Measurements from ENCODE around the gene ACIN1. TPM values are rescaled to one million over a fixed set of nuclear protein-coding genes. Genes with fewer than 3 reads are reported as not detected.

Gene ACIN1
- total and polyA plus RNA-seq, 2 of the 13 experiments (the other 11 are each of a cell fraction or from before 2014, with no cell fraction given): 165 to 183 TPM

GRCh38 chr14:23045419-23046357, 49.2 kb downstream of the ACIN1 start (continued):
- TF ChIP-seq, protein P1, sequence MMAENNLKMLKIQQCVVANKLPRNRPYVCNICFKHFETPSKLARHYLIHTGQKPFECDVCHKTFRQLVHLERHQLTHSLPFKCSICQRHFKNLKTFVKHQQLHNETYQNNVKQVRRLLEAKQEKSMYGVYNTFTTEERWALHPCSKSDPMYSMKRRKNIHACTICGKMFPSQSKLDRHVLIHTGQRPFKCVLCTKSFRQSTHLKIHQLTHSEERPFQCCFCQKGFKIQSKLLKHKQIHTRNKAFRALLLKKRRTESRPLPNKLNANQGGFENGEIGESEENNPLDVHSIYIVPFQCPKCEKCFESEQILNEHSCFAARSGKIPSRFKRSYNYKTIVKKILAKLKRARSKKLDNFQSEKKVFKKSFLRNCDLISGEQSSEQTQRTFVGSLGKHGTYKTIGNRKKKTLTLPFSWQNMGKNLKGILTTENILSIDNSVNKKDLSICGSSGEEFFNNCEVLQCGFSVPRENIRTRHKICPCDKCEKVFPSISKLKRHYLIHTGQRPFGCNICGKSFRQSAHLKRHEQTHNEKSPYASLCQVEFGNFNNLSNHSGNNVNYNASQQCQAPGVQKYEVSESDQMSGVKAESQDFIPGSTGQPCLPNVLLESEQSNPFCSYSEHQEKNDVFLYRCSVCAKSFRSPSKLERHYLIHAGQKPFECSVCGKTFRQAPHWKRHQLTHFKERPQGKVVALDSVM (CRISPR knock-in tag; IDR thresholded peaks at IDR 0.05): no peak
- TF ChIP-seq, protein P2, sequence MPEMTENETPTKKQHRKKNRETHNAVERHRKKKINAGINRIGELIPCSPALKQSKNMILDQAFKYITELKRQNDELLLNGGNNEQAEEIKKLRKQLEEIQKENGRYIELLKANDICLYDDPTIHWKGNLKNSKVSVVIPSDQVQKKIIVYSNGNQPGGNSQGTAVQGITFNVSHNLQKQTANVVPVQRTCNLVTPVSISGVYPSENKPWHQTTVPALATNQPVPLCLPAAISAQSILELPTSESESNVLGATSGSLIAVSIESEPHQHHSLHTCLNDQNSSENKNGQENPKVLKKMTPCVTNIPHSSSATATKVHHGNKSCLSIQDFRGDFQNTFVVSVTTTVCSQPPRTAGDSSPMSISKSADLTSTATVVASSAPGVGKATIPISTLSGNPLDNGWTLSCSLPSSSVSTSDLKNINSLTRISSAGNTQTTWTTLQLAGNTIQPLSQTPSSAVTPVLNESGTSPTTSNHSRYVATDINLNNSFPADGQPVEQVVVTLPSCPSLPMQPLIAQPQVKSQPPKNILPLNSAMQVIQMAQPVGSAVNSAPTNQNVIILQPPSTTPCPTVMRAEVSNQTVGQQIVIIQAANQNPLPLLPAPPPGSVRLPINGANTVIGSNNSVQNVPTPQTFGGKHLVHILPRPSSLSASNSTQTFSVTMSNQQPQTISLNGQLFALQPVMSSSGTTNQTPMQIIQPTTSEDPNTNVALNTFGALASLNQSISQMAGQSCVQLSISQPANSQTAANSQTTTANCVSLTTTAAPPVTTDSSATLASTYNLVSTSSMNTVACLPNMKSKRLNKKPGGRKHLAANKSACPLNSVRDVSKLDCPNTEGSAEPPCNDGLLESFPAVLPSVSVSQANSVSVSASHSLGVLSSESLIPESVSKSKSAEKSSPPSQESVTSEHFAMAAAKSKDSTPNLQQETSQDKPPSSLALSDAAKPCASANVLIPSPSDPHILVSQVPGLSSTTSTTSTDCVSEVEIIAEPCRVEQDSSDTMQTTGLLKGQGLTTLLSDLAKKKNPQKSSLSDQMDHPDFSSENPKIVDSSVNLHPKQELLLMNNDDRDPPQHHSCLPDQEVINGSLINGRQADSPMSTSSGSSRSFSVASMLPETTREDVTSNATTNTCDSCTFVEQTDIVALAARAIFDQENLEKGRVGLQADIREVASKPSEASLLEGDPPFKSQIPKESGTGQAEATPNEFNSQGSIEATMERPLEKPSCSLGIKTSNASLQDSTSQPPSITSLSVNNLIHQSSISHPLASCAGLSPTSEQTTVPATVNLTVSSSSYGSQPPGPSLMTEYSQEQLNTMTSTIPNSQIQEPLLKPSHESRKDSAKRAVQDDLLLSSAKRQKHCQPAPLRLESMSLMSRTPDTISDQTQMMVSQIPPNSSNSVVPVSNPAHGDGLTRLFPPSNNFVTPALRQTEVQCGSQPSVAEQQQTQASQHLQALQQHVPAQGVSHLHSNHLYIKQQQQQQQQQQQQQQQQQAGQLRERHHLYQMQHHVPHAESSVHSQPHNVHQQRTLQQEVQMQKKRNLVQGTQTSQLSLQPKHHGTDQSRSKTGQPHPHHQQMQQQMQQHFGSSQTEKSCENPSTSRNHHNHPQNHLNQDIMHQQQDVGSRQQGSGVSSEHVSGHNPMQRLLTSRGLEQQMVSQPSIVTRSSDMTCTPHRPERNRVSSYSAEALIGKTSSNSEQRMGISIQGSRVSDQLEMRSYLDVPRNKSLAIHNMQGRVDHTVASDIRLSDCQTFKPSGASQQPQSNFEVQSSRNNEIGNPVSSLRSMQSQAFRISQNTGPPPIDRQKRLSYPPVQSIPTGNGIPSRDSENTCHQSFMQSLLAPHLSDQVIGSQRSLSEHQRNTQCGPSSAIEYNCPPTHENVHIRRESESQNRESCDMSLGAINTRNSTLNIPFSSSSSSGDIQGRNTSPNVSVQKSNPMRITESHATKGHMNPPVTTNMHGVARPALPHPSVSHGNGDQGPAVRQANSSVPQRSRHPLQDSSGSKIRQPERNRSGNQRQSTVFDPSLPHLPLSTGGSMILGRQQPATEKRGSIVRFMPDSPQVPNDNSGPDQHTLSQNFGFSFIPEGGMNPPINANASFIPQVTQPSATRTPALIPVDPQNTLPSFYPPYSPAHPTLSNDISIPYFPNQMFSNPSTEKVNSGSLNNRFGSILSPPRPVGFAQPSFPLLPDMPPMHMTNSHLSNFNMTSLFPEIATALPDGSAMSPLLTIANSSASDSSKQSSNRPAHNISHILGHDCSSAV (CRISPR knock-in tag; IDR thresholded peaks at IDR 0.05; ENCODE audit: borderline replicate concordance): no peak
- TF ChIP-seq ZNF501 (CRISPR knock-in tag; IDR thresholded peaks at IDR 0.05): 0 out of 2 replicates have a peak, but pooled peaks have one; percentile 59
- TF ChIP-seq, protein P3, sequence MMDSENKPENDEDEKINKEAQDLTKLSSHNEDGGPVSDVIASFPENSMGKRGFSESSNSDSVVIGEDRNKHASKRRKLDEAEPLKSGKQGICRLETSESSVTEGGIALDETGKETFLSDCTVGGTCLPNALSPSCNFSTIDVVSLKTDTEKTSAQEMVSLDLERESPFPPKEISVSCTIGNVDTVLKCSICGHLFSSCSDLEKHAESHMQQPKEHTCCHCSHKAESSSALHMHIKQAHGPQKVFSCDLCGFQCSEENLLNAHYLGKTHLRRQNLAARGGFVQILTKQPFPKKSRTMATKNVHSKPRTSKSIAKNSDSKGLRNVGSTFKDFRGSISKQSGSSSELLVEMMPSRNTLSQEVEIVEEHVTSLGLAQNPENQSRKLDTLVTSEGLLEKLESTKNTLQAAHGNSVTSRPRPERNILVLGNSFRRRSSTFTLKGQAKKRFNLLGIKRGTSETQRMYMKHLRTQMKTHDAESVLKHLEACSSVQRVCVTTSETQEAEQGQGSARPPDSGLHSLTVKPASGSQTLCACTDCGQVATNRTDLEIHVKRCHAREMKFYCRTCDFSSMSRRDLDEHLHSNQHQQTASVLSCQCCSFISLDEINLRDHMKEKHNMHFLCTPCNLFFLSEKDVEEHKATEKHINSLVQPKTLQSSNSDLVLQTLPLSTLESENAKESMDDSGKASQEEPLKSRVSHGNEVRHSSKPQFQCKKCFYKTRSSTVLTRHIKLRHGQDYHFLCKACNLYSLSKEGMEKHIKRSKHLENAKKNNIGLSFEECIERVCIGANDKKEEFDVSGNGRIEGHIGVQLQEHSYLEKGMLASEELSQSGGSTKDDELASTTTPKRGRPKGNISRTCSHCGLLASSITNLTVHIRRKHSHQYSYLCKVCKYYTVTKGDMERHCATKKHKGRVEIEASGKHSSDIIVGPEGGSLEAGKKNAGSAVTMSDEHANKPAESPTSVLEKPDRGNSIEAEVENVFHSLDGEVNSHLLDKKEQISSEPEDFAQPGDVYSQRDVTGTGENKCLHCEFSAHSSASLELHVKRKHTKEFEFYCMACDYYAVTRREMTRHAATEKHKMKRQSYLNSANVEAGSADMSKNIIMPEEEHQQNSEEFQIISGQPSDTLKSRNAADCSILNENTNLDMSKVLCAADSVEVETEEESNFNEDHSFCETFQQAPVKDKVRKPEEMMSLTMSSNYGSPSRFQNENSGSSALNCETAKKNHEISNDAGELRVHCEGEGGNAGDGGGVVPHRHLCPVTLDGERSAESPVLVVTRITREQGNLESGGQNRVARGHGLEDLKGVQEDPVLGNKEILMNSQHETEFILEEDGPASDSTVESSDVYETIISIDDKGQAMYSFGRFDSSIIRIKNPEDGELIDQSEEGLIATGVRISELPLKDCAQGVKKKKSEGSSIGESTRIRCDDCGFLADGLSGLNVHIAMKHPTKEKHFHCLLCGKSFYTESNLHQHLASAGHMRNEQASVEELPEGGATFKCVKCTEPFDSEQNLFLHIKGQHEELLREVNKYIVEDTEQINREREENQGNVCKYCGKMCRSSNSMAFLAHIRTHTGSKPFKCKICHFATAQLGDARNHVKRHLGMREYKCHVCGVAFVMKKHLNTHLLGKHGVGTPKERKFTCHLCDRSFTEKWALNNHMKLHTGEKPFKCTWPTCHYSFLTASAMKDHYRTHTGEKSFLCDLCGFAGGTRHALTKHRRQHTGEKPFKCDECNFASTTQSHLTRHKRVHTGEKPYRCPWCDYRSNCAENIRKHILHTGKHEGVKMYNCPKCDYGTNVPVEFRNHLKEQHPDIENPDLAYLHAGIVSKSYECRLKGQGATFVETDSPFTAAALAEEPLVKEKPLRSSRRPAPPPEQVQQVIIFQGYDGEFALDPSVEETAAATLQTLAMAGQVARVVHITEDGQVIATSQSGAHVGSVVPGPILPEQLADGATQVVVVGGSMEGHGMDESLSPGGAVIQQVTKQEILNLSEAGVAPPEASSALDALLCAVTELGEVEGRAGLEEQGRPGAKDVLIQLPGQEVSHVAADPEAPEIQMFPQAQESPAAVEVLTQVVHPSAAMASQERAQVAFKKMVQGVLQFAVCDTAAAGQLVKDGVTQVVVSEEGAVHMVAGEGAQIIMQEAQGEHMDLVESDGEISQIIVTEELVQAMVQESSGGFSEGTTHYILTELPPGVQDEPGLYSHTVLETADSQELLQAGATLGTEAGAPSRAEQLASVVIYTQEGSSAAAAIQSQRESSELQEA (CRISPR knock-in tag; IDR thresholded peaks at IDR 0.05; ENCODE audit: not compliant biosample characterization): no peak
- TF ChIP-seq ZC3H13 (CRISPR knock-in tag; IDR thresholded peaks at IDR 0.05): no peak
- no peak for TF ChIP-seq ZMAT3 (CRISPR knock-in tag; conservative IDR thresholded peaks at IDR 0.05)
- TF ChIP-seq ZNF274 (CRISPR knock-in tag; IDR thresholded peaks at IDR 0.05): no peak
- no peak for TF ChIP-seq TMF1 (CRISPR knock-in tag; IDR thresholded peaks at IDR 0.05; ENCODE audit: low read depth)

Measured in HepG2 (cell line).